Mucosa of gallbladder (tissue), 1 donor: ENCODE measurements around the gene C17orf78. TPM values are rescaled to one million over a fixed set of nuclear protein-coding genes. Genes with fewer than 3 reads are reported as not detected.
"Not testable (repeated sequence)": the region's sequence is repeated elsewhere in the genome, so short reads cannot be mapped to it uniquely, and the experiment has no call there.

Experiments used
- DNase-seq: peaks from one replicate; pipeline ENCODE4 v3.0.0-alpha.2; 2020; ENCODE audit warnings: low spot score
- total RNA-seq: library from RNA; stranded (reverse); gene quantifications from one replicate; pipeline ENCODE4 v1.2.1, GENCODE V29; 2021
- donor health status: DM: no; HTN: no; CAD: no.

C17orf78 gene
- total RNA-seq, 1 donor from 2014 or later = not detected

- no peak for DNase-seq
These were observed 62.4 kb downstream of the C17orf78 start for GRCh38 chr17:37438141-37438540.

DNA sequence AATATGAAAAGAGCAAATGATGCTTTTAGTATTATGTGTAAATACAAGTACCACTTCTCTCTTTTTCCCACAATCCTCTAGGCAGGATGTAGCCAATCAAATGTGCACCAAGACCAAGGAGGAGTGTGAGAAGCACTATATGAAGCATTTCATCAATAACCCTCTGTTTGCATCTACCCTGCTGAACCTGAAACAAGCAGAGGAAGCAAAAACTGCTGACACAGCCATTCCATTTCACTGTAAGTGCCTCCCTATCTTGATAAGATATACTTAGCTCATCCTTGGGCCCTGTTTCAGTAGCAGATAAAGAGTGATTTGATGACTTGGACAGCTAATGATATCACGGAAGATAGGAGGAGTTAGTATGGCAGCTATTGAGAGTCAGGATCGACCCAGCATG lies 64.6 kb downstream of the C17orf78 start:
- DNase-seq = no peak

DNA sequence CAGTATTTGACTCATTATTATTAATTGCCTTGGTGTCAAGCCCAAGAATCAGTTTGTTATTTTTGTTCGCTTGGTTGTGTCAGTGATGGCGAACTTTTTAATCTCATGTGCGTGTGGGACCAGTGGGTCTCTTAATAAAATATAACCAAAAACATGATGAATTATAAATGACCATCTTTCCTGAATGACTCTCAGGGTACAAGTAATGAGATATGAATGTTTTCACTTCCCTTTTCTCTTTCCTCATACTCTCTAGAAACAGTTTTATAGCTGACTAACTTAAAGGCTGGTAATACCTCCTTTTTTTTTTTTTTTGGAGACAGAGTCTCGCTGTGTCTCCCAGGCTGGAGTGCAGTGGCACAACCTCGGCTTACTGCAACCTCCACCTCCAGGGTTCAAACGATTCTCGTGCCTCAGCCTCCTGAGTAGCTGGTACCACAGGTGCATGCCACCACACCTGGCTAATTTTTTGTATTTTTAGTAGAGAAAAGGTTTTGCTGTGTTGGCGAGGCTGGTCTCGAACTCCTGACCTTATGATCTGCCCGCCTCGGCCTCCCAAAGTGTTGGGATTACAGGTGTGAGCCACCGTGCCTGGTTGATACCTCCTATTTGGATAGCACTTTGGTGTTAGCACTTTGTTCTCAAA lies 65.7 kb downstream of the C17orf78 start:
- DNase-seq = not testable (repeated sequence)

Other genes with a start within 250 kb of the C17orf78 start
- gene ACACA, start 30.9 kb downstream of the C17orf78 start, total RNA-seq = 74.6 TPM
- 14.5 TPM for gene TADA2A, start 30.9 kb downstream of the C17orf78 start, total RNA-seq
- 16.5 TPM for gene DUSP14, start 113.9 kb downstream of the C17orf78 start, total RNA-seq
- 42.1 TPM for gene SYNRG, start 233.4 kb downstream of the C17orf78 start, total RNA-seq